SK-N-SH (cell line): Measurements from ENCODE around the gene RHNO1. TPM values are rescaled to one million over a fixed set of nuclear protein-coding genes. Genes with fewer than 3 reads are reported as not detected.

ENCODE experiments used
- CTCF ChIA-PET: fragments of 300-600, 350-600 bp; formaldehyde crosslinking; extraction: SDS; loops from one replicate; lab custom pipeline; 2021; lab: Yijun Ruan, JAX
- POLR2A ChIA-PET: fragments of 350-600 bp; sonication (Branson Sonifier 250); formaldehyde crosslinking; extraction: SDS; loops from one replicate; lab custom pipeline; 2020; ENCODE audit warnings: antibody characterized with exemption, inconsistent platforms; lab: Yijun Ruan, JAX
- DNase-seq: peaks from one replicate; pipeline ENCODE4 v3.0.0; 2012
- H2AFZ ChIP-seq: fragments of 200-600 bp; sonication (generic); 2 replicates; pipeline ENCODE4 v1.8.1; 2016; ENCODE audit warnings: antibody characterized with exemption, mild to moderate bottlenecking, low read depth
- H3F3A ChIP-seq: fragments of 200-600 bp; sonication (generic); replicated peaks from 2 replicates; pipeline ENCODE3; 2016; ENCODE audit warnings: antibody characterized with exemption, mild to moderate bottlenecking; ENCODE audit not compliant: insufficient read depth
- H3K27ac ChIP-seq, 2 experiments: fragments of 200-500 bp in 1 of 2; fragments of 200-600 bp in 1 of 2; sonication (Bioruptor generic) in 1 of 2; sonication (generic), shearing (Covaris generic) in 1 of 2; 2 replicates each; pipeline versions ENCODE4 v1.5.1 to v1.6.1; 2014 to 2016; ENCODE audit warnings: low read depth in 2 of 2, inconsistent platforms in 1 of 2, low read length in 1 of 2, mild to moderate bottlenecking in 1 of 2, mixed read lengths in 1 of 2
- H3K27me3 ChIP-seq: fragments of 200-600 bp; sonication (generic), shearing (Covaris generic); 2 replicates; pipeline ENCODE4 v1.6.1; 2016; ENCODE audit warnings: mixed run types; ENCODE audit not compliant: insufficient read depth
- H3K36me3 ChIP-seq, 2 experiments: fragments of 200-500 bp in 1 of 2; fragments of 200-600 bp in 1 of 2; sonication (Bioruptor generic) in 1 of 2; sonication (generic) in 1 of 2; replicated peaks in 1 of 2; 2 replicates each; pipeline versions ENCODE3 to v1.5.1; 2014 to 2016; ENCODE audit warnings: low read length in 1 of 2, mild to moderate bottlenecking in 1 of 2; ENCODE audit not compliant: insufficient read depth in 2 of 2, control insufficient read depth in 1 of 2
- H3K4me1 ChIP-seq, 2 experiments: fragments of 200-500 bp in 1 of 2; fragments of 200-600 bp in 1 of 2; sonication (Bioruptor generic) in 1 of 2; sonication (generic), shearing (Covaris generic) in 1 of 2; 2 replicates each; pipeline versions ENCODE4 v1.5.1 to v1.6.1; 2014 to 2016; ENCODE audit warnings: low read depth in 1 of 2, low read length in 1 of 2, mixed run types in 1 of 2; ENCODE audit not compliant: insufficient read depth in 2 of 2, control insufficient read depth in 1 of 2
- H3K4me2 ChIP-seq: fragments of 200-600 bp; sonication (generic), shearing (Covaris generic); 2 replicates; pipeline ENCODE4 v1.6.1; 2017; ENCODE audit warnings: mixed run types
- H3K4me3 ChIP-seq, 2 experiments: fragments of 200-500 bp in 1 of 2; fragments of 200-600 bp in 1 of 2; sonication (Bioruptor generic) in 1 of 2; sonication (generic), shearing (Covaris generic) in 1 of 2; 2 replicates each; pipeline versions ENCODE4 v1.5.1 to v1.8.1; 2014 to 2016; ENCODE audit warnings: low read depth in 2 of 2, inconsistent platforms in 1 of 2, low read length in 1 of 2, mild to moderate bottlenecking in 1 of 2, mixed read lengths in 1 of 2, moderate library complexity in 1 of 2
- H3K79me2 ChIP-seq: fragments of 200-600 bp; sonication (generic); 2 replicates; pipeline ENCODE4 v1.8.1; 2017; ENCODE audit warnings: mild to moderate bottlenecking; ENCODE audit not compliant: insufficient read depth
- H3K9ac ChIP-seq: fragments of 200-600 bp; sonication (generic); 2 replicates; pipeline ENCODE4 v1.6.1; 2017; ENCODE audit warnings: mixed run types
- H3K9me2 ChIP-seq: fragments of 200-600 bp; sonication (generic); 2 replicates; pipeline ENCODE4 v1.6.1; 2017; ENCODE audit warnings: mixed run types
- H3K9me3 ChIP-seq: fragments of 200-600 bp; sonication (generic); 2 replicates; pipeline ENCODE4 v1.6.1; 2017; ENCODE audit warnings: mixed run types, mild to moderate bottlenecking, moderate library complexity
- H4K20me1 ChIP-seq: fragments of 200-600 bp; sonication (generic); 2 replicates; pipeline ENCODE4 v1.6.1; 2017; ENCODE audit warnings: mild to moderate bottlenecking, mixed run types; ENCODE audit not compliant: insufficient read depth
- CHD2 ChIP-seq: fragments of 150-350 bp; IDR thresholded peaks from 2 replicates; pipeline ENCODE4 v1.6.1; 2018; ENCODE audit warnings: low read length; ENCODE audit not compliant: partially characterized antibody
- CTCF ChIP-seq: fragments of 200-600 bp; sonication (generic); IDR thresholded peaks from 2 replicates; pipeline ENCODE4 v1.6.1; 2017; ENCODE audit warnings: antibody characterized with exemption, mild to moderate bottlenecking, moderate library complexity
- EZH2phosphoT487 ChIP-seq: fragments of 200-600 bp; sonication (generic); IDR thresholded peaks from 2 replicates; pipeline ENCODE4 v1.6.1; 2017; ENCODE audit warnings: low read depth, mixed run types, mild to moderate bottlenecking, antibody characterized with exemption, moderate library complexity, borderline replicate concordance
- FOXJ3 ChIP-seq: sonication (generic); formaldehyde crosslinking; IDR thresholded peaks from 2 replicates; pipeline ENCODE4 v1.5.1; 2020; ENCODE audit warnings: mild to moderate bottlenecking, missing genetic modification reagents
- FOXM1 ChIP-seq: IDR thresholded peaks from 2 replicates; pipeline ENCODE4 v1.4.0; 2012; ENCODE audit warnings: low read depth, mild to moderate bottlenecking
- GATA2 ChIP-seq: sonication (generic); formaldehyde crosslinking; IDR thresholded peaks from 2 replicates; pipeline ENCODE4 v1.5.0; 2020; ENCODE audit warnings: mild to moderate bottlenecking, missing genetic modification reagents
- IRF3 ChIP-seq: fragments of 150-350 bp; IDR thresholded peaks from 2 replicates; pipeline ENCODE4 v1.6.1; 2016; ENCODE audit warnings: mild to moderate bottlenecking, low read depth, low read length
- JUND ChIP-seq: IDR thresholded peaks from 2 replicates; pipeline ENCODE4 v1.4.0; 2012
- MAX ChIP-seq: IDR thresholded peaks from 2 replicates; pipeline ENCODE4 v1.4.0; 2012; ENCODE audit warnings: low read depth
- MXI1 ChIP-seq: IDR thresholded peaks from 2 replicates; pipeline ENCODE4 v1.6.1; 2012; ENCODE audit warnings: mild to moderate bottlenecking, low read depth, low read length, improper control_type of control experiment
- NFIC ChIP-seq: IDR thresholded peaks from 2 replicates; pipeline ENCODE4 v1.4.0; 2012; ENCODE audit warnings: borderline replicate concordance
- POLR2AphosphoS5 ChIP-seq: IDR thresholded peaks from 2 replicates; pipeline ENCODE4 v1.6.1; 2012; ENCODE audit warnings: low read depth, low read length
- RFX5 ChIP-seq: IDR thresholded peaks from 2 replicates; pipeline ENCODE4 v1.6.1; 2012; ENCODE audit warnings: mild to moderate bottlenecking, improper control_type of control experiment, low read length
- RXRA ChIP-seq: IDR thresholded peaks from 2 replicates; pipeline ENCODE4 v1.4.0; 2012; ENCODE audit warnings: low read depth, mild to moderate bottlenecking, borderline replicate concordance
- SIN3A ChIP-seq: IDR thresholded peaks from 2 replicates; pipeline ENCODE4 v1.6.1; 2012; ENCODE audit warnings: low read depth, mild to moderate bottlenecking, low read length, moderate library complexity, borderline replicate concordance
- SMC3 ChIP-seq: IDR thresholded peaks from 2 replicates; pipeline ENCODE4 v1.6.1; 2012; ENCODE audit warnings: low read depth, low read length, improper control_type of control experiment
- TCF12 ChIP-seq: IDR thresholded peaks from 2 replicates; pipeline ENCODE4 v1.4.0; 2012
- TEAD4 ChIP-seq: IDR thresholded peaks from 2 replicates; pipeline ENCODE4 v1.4.0; 2012; ENCODE audit warnings: mild to moderate bottlenecking, borderline replicate concordance; ENCODE audit not compliant: insufficient read depth
- USF1 ChIP-seq: IDR thresholded peaks from 2 replicates; pipeline ENCODE4 v1.4.0; 2012; ENCODE audit warnings: low read depth, borderline replicate concordance
- YY1 ChIP-seq: IDR thresholded peaks from 2 replicates; pipeline ENCODE4 v1.4.0; 2012; ENCODE audit warnings: low read depth, mild to moderate bottlenecking
- WGBS: methylation state at CpG from one replicate; pipeline ENCODE4 v1.1.6; 2017; ENCODE audit warnings: low lambda C conversion rate; 5-methylcytosine and 5-hydroxymethylcytosine counted together
- polyA plus RNA-seq, 3 experiments: library from polyadenylated mRNA; depleted of rRNA; stranded (reverse); fragments of >200 nt; gene quantifications; 2 replicates each; pipeline ENCODE4 v1.2.3, GENCODE V29; 2012

The RHNO1 gene
- polyA plus RNA-seq, 1 of the 3 experiments (the other 2 are of a cell fraction) = 28.9 TPM

- no peak for DNase-seq
- no peaks in the 10 kb centered on the region for H3K27me3 ChIP-seq
- CTCF ChIA-PET = no interaction called here
- no peak overlapping the region for H3K4me3 ChIP-seq
- WGBS = 93% methylated on average over 2 of the region's 2 CpGs
- POLR2A ChIA-PET = no interaction called here
- no peaks in the 10 kb centered on the region for H3K9me3 ChIP-seq
- peaks cover 6% of the 10 kb centered on the region for H3F3A ChIP-seq
- H3K79me2 ChIP-seq = peaks cover 30% of the 10 kb centered on the region; the same call in 1 of the 2 replicates
- no peak overlapping the region for H2AFZ ChIP-seq
- H3K4me1 ChIP-seq = peaks cover 0 to 5% of the 10 kb centered on the region in 2 experiments; a peak in 1 of 4 replicates
- no peaks in the 10 kb centered on the region for H3K9me2 ChIP-seq
- H3K4me2 ChIP-seq = no peak overlapping the region
- no peak for TF ChIP-seq RXRA
- no peak for TF ChIP-seq CHD2
- no peak for TF ChIP-seq CTCF
- no peak for TF ChIP-seq MAX
- no peak for TF ChIP-seq JUND
- TF ChIP-seq IRF3 = no peak
- TF ChIP-seq SIN3A = no peak
- TF ChIP-seq FOXM1 = no peak
- no peak for TF ChIP-seq GATA2 (CRISPR knock-in tag)
- TF ChIP-seq USF1 = no peak
- no peak for TF ChIP-seq SMC3
- TF ChIP-seq TCF12 = no peak
- TF ChIP-seq, all 33 proteins: peak for 0
- H4K20me1 ChIP-seq = peaks cover 3% of the 10 kb centered on the region; the same call in 1 of the 2 replicates
- peaks cover 5 to 56% of the 10 kb centered on the region in 2 experiments for H3K36me3 ChIP-seq
- no peak overlapping the region for H3K9ac ChIP-seq
- no peak overlapping the region; a peak in 1 of 4 replicates for H3K27ac ChIP-seq
These were observed 45.3 kb downstream of the RHNO1 start for GRCh38 chr12:2922329-2922728.

GRCh38 chr12:2923057-2923456 is 46.0 kb downstream of the RHNO1 start:
- Histone ChIP-seq H3K4me1 (peaks cover 0 to 5% of the 10 kb centered on the region in 2 experiments; a peak in 1 of 4 replicates), H3K27me3 (no peaks in the 10 kb centered on the region), H3K79me2 (peaks cover 29% of the 10 kb centered on the region; the same call in 1 of the 2 replicates), H3K4me2 (no peak overlapping the region), H3K36me3 (peaks cover 5 to 59% of the 10 kb centered on the region in 2 experiments), H3K9me3 (no peaks in the 10 kb centered on the region), H3F3A (peaks cover 6% of the 10 kb centered on the region), H3K9ac (no peak overlapping the region), H3K4me3 (no peak overlapping the region), H2AFZ (no peak overlapping the region), H3K9me2 (no peaks in the 10 kb centered on the region), H3K27ac (no peak overlapping the region), H4K20me1 (peaks cover 3% of the 10 kb centered on the region; the same call in 1 of the 2 replicates)
- DNase-seq = no peak
- CTCF ChIA-PET = interaction anchor here (0.6 to 1.0 kb wide), 2 partner anchors 46 to 111 kb away, joined by 4 to 5 read pairs; partner anchors contain the start of genes FOXM1 and RHNO1
- WGBS = 94% methylated on average over 9 of the region's 9 CpGs
- POLR2A ChIA-PET = interaction anchor here (0.7 kb wide), 1 partner anchor 19 kb away, joined by 3 read pairs; no protein-coding TSS in a partner anchor
- TF ChIP-seq TEAD4 (no peak), MXI1 (no peak), CHD2 (no peak), POLR2AphosphoS5 (no peak), YY1 (no peak), RFX5 (no peak), NFIC (no peak), FOXJ3 (no peak), JUND (no peak), EZH2phosphoT487 (no peak), MAX (no peak), FOXM1 (no peak), CTCF (no peak), USF1 (no peak)
